MM.1S (cell line): ENCODE data around the gene TMEM63B.
"Not testable (repeated sequence)": the region's sequence is repeated elsewhere in the genome, so short reads cannot be mapped to it uniquely, and the experiment has no call there.

Source experiments
- DNase-seq: peaks from one replicate; pipeline ENCODE4 v3.0.0-alpha.2; 2015
- H2AFZ ChIP-seq: fragments of 300-600 bp; sonication (generic); 2 replicates; pipeline ENCODE4 v1.6.0; 2016; ENCODE audit warnings: antibody characterized with exemption, low read length
- H3F3A ChIP-seq: fragments of 300-600 bp; sonication (generic); 2 replicates; pipeline ENCODE4 v1.6.1; 2016; ENCODE audit warnings: mild to moderate bottlenecking, antibody characterized with exemption, low read length, moderate library complexity, mixed read lengths; ENCODE audit not compliant: insufficient read depth
- H3K27ac ChIP-seq: fragments of 300-600 bp; sonication (generic); 2 replicates; pipeline ENCODE4 v1.5.1; 2016; ENCODE audit warnings: mild to moderate bottlenecking, low read length
- H3K27me3 ChIP-seq: fragments of 300-600 bp; sonication (generic); replicated peaks from 2 replicates; pipeline ENCODE4 v1.6.0; 2016; ENCODE audit warnings: low read length; ENCODE audit not compliant: insufficient read depth
- H3K36me3 ChIP-seq: fragments of 300-600 bp; sonication (generic); replicated peaks from 2 replicates; pipeline ENCODE4 v1.6.1; 2016; ENCODE audit warnings: mild to moderate bottlenecking, low read length, mixed read lengths; ENCODE audit not compliant: insufficient read depth
- H3K4me1 ChIP-seq: fragments of 300-600 bp; sonication (generic); 2 replicates; pipeline ENCODE4 v1.6.1; 2016; ENCODE audit warnings: low read length, mixed read lengths
- H3K4me2 ChIP-seq: fragments of 300-600 bp; sonication (generic); 2 replicates; pipeline ENCODE4 v1.6.0; 2016; ENCODE audit warnings: low read depth, low read length
- H3K4me3 ChIP-seq: fragments of 300-600 bp; sonication (generic); 2 replicates; pipeline ENCODE4 v1.5.1; 2016; ENCODE audit warnings: low read length, mixed read lengths
- H3K79me2 ChIP-seq: fragments of 300-600 bp; sonication (generic); 2 replicates; pipeline ENCODE4 v1.6.1; 2016; ENCODE audit warnings: mixed run types, low read length, mixed read lengths
- H3K9ac ChIP-seq: fragments of 300-600 bp; sonication (generic); 2 replicates; pipeline ENCODE4 v1.6.1; 2016; ENCODE audit warnings: low read length, mixed read lengths
- H3K9me2 ChIP-seq: fragments of 300-600 bp; sonication (generic); replicated peaks from 2 replicates; pipeline ENCODE4 v1.6.1; 2016; ENCODE audit warnings: mild to moderate bottlenecking, low read length, mixed read lengths; ENCODE audit not compliant: insufficient read depth
- H3K9me3 ChIP-seq: fragments of 300-600 bp; sonication (generic); replicated peaks from 2 replicates; pipeline ENCODE4 v1.6.1; 2016; ENCODE audit warnings: mild to moderate bottlenecking, low read length, mixed read lengths; ENCODE audit not compliant: insufficient read depth
- H4K20me1 ChIP-seq: fragments of 300-600 bp; sonication (generic); 2 replicates; pipeline ENCODE4 v1.6.1; 2016; ENCODE audit warnings: mild to moderate bottlenecking, low read length, moderate library complexity, mixed read lengths; ENCODE audit not compliant: insufficient read depth
- EZH2 ChIP-seq: fragments of 300-600 bp; sonication (generic); optimal IDR thresholded peaks from 2 replicates; pipeline ENCODE3; 2017; ENCODE audit warnings: low read depth, mild to moderate bottlenecking, antibody characterized with exemption, low read length, mixed read lengths
- EZH2phosphoT487 ChIP-seq: fragments of 300-600 bp; sonication (generic); IDR thresholded peaks from 2 replicates; pipeline ENCODE4 v1.6.1; 2018; ENCODE audit warnings: antibody characterized with exemption, low read length
- TF ChIP-seq, protein P1 (sequence below): fragments of 300-600 bp; sonication (generic); IDR thresholded peaks from 2 replicates; pipeline ENCODE4 v1.5.1; 2016; ENCODE audit warnings: antibody characterized with exemption, low read length, mixed read lengths

TMEM63B gene

DNA sequence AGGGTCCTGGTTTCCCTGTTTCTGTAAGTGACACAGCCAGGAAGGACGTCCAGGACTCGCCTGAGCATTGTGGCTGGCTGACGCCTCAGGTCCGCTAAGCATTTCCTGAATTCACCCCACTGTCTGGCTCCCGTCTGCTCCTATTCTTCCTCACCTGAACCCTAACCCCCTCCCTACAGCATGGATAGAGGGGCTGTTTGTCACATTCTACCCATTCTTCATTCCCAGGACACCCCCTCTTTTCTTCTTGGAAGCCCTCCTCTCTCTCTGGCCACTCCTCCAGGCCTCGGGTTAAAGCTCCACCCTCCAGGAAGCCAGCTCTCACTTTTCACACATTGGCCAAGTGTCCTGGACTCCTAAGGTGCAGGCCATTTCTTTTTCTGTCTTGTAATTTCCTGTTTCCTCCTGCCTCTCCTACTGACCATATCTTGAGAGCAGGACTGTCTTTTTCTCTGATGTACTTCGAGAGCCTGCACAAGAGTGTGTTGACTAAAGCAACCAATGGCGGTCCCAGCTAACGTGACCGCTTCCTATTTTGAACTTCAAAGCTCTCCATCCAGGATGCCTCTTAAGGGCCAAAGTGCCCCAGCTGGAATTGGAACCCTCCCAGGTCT is 65.2 kb downstream of the TMEM63B start:
- Histone ChIP-seq H4K20me1 (no peaks in the 10 kb centered on the region), H3K4me3 (no peak overlapping the region), H3K27me3 (no peaks in the 10 kb centered on the region), H3K27ac (no peak overlapping the region), H2AFZ (no peak overlapping the region), H3F3A (no peaks in the 10 kb centered on the region), H3K36me3 (no peaks in the 10 kb centered on the region), H3K9me2 (no peaks in the 10 kb centered on the region), H3K9me3 (no peaks in the 10 kb centered on the region), H3K79me2 (no peaks in the 10 kb centered on the region), H3K4me2 (no peak overlapping the region), H3K9ac (no peak overlapping the region), H3K4me1 (no peaks in the 10 kb centered on the region)
- DNase-seq: no peak
- TF ChIP-seq EZH2phosphoT487 (no peak), EZH2 (no peak)
- TF ChIP-seq, protein P1, sequence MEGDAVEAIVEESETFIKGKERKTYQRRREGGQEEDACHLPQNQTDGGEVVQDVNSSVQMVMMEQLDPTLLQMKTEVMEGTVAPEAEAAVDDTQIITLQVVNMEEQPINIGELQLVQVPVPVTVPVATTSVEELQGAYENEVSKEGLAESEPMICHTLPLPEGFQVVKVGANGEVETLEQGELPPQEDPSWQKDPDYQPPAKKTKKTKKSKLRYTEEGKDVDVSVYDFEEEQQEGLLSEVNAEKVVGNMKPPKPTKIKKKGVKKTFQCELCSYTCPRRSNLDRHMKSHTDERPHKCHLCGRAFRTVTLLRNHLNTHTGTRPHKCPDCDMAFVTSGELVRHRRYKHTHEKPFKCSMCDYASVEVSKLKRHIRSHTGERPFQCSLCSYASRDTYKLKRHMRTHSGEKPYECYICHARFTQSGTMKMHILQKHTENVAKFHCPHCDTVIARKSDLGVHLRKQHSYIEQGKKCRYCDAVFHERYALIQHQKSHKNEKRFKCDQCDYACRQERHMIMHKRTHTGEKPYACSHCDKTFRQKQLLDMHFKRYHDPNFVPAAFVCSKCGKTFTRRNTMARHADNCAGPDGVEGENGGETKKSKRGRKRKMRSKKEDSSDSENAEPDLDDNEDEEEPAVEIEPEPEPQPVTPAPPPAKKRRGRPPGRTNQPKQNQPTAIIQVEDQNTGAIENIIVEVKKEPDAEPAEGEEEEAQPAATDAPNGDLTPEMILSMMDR: no peak

DNA sequence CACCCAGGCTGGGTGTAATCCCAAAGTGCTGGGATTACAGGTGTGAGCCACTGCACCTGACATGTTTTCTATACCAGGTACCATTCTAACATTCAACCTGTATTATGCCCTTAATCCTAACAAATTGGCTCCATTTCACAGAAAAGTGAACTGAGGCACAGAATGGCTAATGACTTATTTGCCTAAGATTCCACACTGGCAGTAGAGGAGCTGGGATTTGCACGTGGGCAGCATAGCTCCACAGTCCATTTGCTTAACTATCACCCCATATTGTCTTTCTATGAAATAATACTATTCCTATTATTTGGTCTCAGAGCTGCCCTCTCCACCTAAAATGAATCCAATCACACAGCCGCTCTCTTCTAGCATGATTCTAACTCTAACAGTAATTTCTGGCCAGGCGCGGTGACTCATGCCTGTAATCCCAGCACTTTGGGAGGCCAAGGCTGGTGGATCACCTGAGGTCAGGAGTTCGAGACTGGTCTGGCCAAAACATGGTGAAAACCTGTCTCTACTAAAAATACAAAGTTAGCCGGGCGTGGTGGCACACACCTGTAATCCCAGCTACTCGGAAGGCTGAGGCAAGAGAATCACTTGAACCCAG is 66.1 kb downstream of the TMEM63B start:
- Histone ChIP-seq H3K27me3 (no peaks in the 10 kb centered on the region), H3K9ac (no peak overlapping the region), H3K27ac (no peak overlapping the region), H3K36me3 (no peaks in the 10 kb centered on the region), H3F3A (no peaks in the 10 kb centered on the region), H3K9me2 (no peaks in the 10 kb centered on the region), H3K9me3 (no peaks in the 10 kb centered on the region), H3K79me2 (no peaks in the 10 kb centered on the region), H4K20me1 (no peaks in the 10 kb centered on the region), H3K4me3 (no peak overlapping the region), H3K4me2 (no peak overlapping the region), H3K4me1 (no peaks in the 10 kb centered on the region), H2AFZ (no peak overlapping the region)
- no peak for DNase-seq
- TF ChIP-seq, protein P1: no peak
- TF ChIP-seq EZH2: no peak

DNA sequence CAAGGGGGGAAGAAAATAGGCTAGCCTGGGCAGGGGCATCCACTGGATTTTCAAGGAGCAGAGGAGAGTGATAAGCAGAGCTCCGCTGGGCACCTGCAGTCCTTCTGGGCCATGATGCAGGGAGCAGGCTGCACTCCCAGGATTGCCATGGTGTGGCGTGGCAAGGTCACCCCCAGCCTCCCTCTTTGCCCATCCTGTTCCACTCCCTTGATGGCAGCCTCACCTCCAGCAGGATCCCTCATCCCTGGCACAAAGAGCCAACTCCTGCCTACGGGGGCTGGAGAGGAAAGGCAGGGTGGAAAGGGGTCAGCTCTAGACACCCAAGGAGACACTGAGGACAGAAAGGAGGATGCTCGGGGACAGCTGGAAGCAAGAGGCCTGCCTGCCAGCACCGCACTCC is 67.0 kb downstream of the TMEM63B start:
- H3K27ac ChIP-seq: no peak overlapping the region
- H3K36me3 ChIP-seq: no peaks in the 10 kb centered on the region
- no peak overlapping the region for H2AFZ ChIP-seq
- H3K9me2 ChIP-seq: no peaks in the 10 kb centered on the region
- no peak overlapping the region for H3K9ac ChIP-seq
- no peak overlapping the region for H3K4me3 ChIP-seq
- no peak overlapping the region for H3K4me2 ChIP-seq
- no peaks in the 10 kb centered on the region for H3K9me3 ChIP-seq
- no peak for DNase-seq
- no peaks in the 10 kb centered on the region for H3K4me1 ChIP-seq
- no peaks in the 10 kb centered on the region for H4K20me1 ChIP-seq
- no peaks in the 10 kb centered on the region for H3K79me2 ChIP-seq
- H3K27me3 ChIP-seq: no peaks in the 10 kb centered on the region
- H3F3A ChIP-seq: no peaks in the 10 kb centered on the region
- no peak for TF ChIP-seq EZH2
- TF ChIP-seq, protein P1: no peak
- no peak for TF ChIP-seq EZH2phosphoT487

DNA sequence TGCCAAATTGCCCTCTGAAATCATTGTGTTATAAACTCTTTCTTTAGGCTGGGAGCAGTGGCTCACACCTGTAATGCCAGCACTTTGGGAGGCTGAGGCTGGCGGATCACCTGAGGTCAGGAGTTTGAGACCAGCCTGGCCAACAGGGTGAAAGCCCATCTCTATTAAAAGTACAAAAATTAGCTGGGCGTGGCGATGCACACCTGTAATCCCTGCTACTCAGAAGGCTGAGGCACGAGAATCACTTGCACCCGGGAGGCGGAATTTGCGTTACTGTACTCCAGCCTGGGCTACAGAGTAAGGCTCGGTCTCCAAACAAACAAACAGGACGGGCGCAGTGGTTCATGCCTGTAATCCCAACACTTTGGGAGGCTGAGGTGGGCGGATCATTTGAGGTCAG is 69.0 kb downstream of the TMEM63B start:
- not testable (repeated sequence) for H3K27me3 ChIP-seq, H3F3A ChIP-seq, H3K27ac ChIP-seq, H2AFZ ChIP-seq, H3K9me2 ChIP-seq, H3K79me2 ChIP-seq, H3K9ac ChIP-seq, DNase-seq, H3K9me3 ChIP-seq, H3K4me2 ChIP-seq, H3K4me1 ChIP-seq, H3K36me3 ChIP-seq, H4K20me1 ChIP-seq, H3K4me3 ChIP-seq
